ENCODE data around the gene ITGA8.

- no peak for TF ChIP-seq POLR2A (IDR thresholded peaks at IDR 0.05)
- TF ChIP-seq, protein P1, sequence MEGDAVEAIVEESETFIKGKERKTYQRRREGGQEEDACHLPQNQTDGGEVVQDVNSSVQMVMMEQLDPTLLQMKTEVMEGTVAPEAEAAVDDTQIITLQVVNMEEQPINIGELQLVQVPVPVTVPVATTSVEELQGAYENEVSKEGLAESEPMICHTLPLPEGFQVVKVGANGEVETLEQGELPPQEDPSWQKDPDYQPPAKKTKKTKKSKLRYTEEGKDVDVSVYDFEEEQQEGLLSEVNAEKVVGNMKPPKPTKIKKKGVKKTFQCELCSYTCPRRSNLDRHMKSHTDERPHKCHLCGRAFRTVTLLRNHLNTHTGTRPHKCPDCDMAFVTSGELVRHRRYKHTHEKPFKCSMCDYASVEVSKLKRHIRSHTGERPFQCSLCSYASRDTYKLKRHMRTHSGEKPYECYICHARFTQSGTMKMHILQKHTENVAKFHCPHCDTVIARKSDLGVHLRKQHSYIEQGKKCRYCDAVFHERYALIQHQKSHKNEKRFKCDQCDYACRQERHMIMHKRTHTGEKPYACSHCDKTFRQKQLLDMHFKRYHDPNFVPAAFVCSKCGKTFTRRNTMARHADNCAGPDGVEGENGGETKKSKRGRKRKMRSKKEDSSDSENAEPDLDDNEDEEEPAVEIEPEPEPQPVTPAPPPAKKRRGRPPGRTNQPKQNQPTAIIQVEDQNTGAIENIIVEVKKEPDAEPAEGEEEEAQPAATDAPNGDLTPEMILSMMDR (IDR thresholded peaks at IDR 0.05), result no peak
- TF ChIP-seq POLR2AphosphoS5 (IDR thresholded peaks at IDR 0.05; ENCODE audit: insufficient read depth in 1 of 2, low read depth in 1 of 2), result no peak
Measured at GRCh38 chr10:15609246-15609645, 110.5 kb downstream of the ITGA8 start.
